Mesangial cell (primary cell): ENCODE measurements around the gene POLR2E. TPM values are rescaled to one million over a fixed set of nuclear protein-coding genes. Genes with fewer than 3 reads are reported as not detected.

ENCODE experiments used
- total RNA-seq: library from RNA; depleted of rRNA; stranded (reverse); fragments of >200 nt; gene quantifications from 2 replicates; pipeline ENCODE4 v1.2.3, GENCODE V29; 2015

Gene POLR2E
- 264 and 284 TPM in 2 replicates for total RNA-seq

GRCh38 chr19:1094978-1095701 lies at the start of gene POLR2E:
TSS of gene POLR2E (minus strand) at chr19:1095375. CDS start at chr19:1095315, 60 bp downstream.

GRCh38 chr19:1103708-1104310 lies 8.6 kb upstream of the POLR2E start, which contains the start of gene GPX4:
TSS of gene GPX4 (plus strand) at chr19:1103994. CDS start at chr19:1104044, 50 bp downstream.

GRCh38 chr19:1066748-1067340 lies 28.3 kb downstream of the POLR2E start, which contains the start of gene ARHGAP45:
TSS of gene ARHGAP45 (plus strand) at chr19:1067167. CDS start at chr19:1067406, 239 bp downstream.

GRCh38 chr19:1039646-1040475 lies 55.3 kb downstream of the POLR2E start, which contains the start of gene ABCA7:
TSS of gene ABCA7 (plus strand) at chr19:1040107. CDS start at chr19:1041362, 1,255 bp downstream.

Other genes starting within 250 kb of the POLR2E start
- 0.63 TPM in 1 of 2 replicates, not detected in the other for gene ELANE, start 243.1 kb downstream of the POLR2E start, total RNA-seq
- 0.81 and 7.0 TPM in 2 replicates for gene CFD, start 235.7 kb downstream of the POLR2E start, total RNA-seq
- 63.2 and 66.3 TPM in 2 replicates for gene MED16, start 202.2 kb downstream of the POLR2E start, total RNA-seq
- gene RNU6-9, start 201.9 kb downstream of the POLR2E start, total RNA-seq = not detected in 2 replicates
- gene R3HDM4, start 182.2 kb downstream of the POLR2E start, total RNA-seq = 45.5 and 61.0 TPM in 2 replicates
- gene KISS1R, start 178.0 kb downstream of the POLR2E start, total RNA-seq = 0.13 TPM in 1 of 2 replicates, not detected in the other
- 22.1 and 24.1 TPM in 2 replicates for gene ARID3A, start 169.3 kb downstream of the POLR2E start, total RNA-seq
- 91.8 and 108 TPM in 2 replicates for gene WDR18, start 111.0 kb downstream of the POLR2E start, total RNA-seq
- 0.49 and 2.5 TPM in 2 replicates for gene GRIN3B, start 95.0 kb downstream of the POLR2E start, total RNA-seq
- 165 and 187 TPM in 2 replicates for gene TMEM259, start 74.3 kb downstream of the POLR2E start, total RNA-seq
- gene RNU6-2, start 73.9 kb downstream of the POLR2E start, total RNA-seq = not detected in 2 replicates
- gene CNN2, start 68.8 kb downstream of the POLR2E start, total RNA-seq = 407 and 539 TPM in 2 replicates
- gene ABCA7, start 55.3 kb downstream of the POLR2E start, total RNA-seq = 25.1 and 37.0 TPM in 2 replicates
- 3.1 and 4.8 TPM in 2 replicates for gene ARHGAP45, start 28.2 kb downstream of the POLR2E start, total RNA-seq
- 420 and 659 TPM in 2 replicates for gene GPX4, start 8.6 kb upstream of the POLR2E start, total RNA-seq
- gene SBNO2, start 78.9 kb upstream of the POLR2E start, total RNA-seq = 48.6 and 75.7 TPM in 2 replicates
- 84.1 and 84.6 TPM in 2 replicates for gene STK11, start 110.4 kb upstream of the POLR2E start, total RNA-seq
- gene CBARP, start 142.6 kb upstream of the POLR2E start, total RNA-seq = 5.1 and 6.1 TPM in 2 replicates
- gene ATP5F1D, start 146.4 kb upstream of the POLR2E start, total RNA-seq = 145 and 173 TPM in 2 replicates
- 47.1 and 61.0 TPM in 2 replicates for gene MIDN, start 153.2 kb upstream of the POLR2E start, total RNA-seq
- 119 and 190 TPM in 2 replicates for gene CIRBP, start 174.0 kb upstream of the POLR2E start, total RNA-seq
- gene FAM174C, start 180.2 kb upstream of the POLR2E start, total RNA-seq = 92.3 and 109 TPM in 2 replicates
- gene EFNA2, start 190.5 kb upstream of the POLR2E start, total RNA-seq = 0.65 and 2.3 TPM in 2 replicates